GM18861 (cell line): ENCODE data around the gene TLE6.
"Not testable (repeated sequence)": the region's sequence is repeated elsewhere in the genome, so short reads cannot be mapped to it uniquely, and the experiment has no call there.

Source experiments
- ATAC-seq: cut with Tn5 transposase; IDR thresholded peaks from one replicate; pipeline ENCODE4 v1.9.1; 2021; ENCODE audit not compliant: unreplicated experiment

Gene TLE6

GRCh38 chr19:2977001-2977745 lies at the start of gene TLE6:
Gene TLE6, plus strand, starts transcription at chr19:2977564. Its CDS starts 670 bp downstream, at chr19:2978234.
- ATAC-seq = peak; percentile 85

GRCh38 chr19:2933490-2933910 lies 43.9 kb upstream of the TLE6 start:
- ATAC-seq = no peak

GRCh38 chr19:2935863-2936262 lies 41.5 kb upstream of the TLE6 start:
- not testable (repeated sequence) for ATAC-seq

GRCh38 chr19:2942928-2943640 lies 34.3 kb upstream of the TLE6 start:
- ATAC-seq = no peak

- peak; percentile 11 for ATAC-seq
Observed at GRCh38 chr19:2944403-2944774, 33.0 kb upstream of the TLE6 start.

- peak; percentile 87 for ATAC-seq
Observed at GRCh38 chr19:2944775-2945574, 32.4 kb upstream of the TLE6 start, which contains the start of gene ZNF77. Gene ZNF77, minus strand, starts transcription at chr19:2944971. Its CDS starts 131 bp downstream, at chr19:2944840.

GRCh38 chr19:2945575-2946184 lies 31.7 kb upstream of the TLE6 start:
- ATAC-seq = no peak

- ATAC-seq = no peak
Observed at GRCh38 chr19:2949939-2950285, 27.5 kb upstream of the TLE6 start.

- peak; percentile 91 for ATAC-seq
Observed at GRCh38 chr19:2950286-2951124, 26.9 kb upstream of the TLE6 start.

- no peak for ATAC-seq
Observed at GRCh38 chr19:2952953-2953481, 24.3 kb upstream of the TLE6 start.

GRCh38 chr19:2957160-2957559 lies 20.2 kb upstream of the TLE6 start:
- no peak for ATAC-seq

- no peak for ATAC-seq
Observed at GRCh38 chr19:2960120-2960519, 17.2 kb upstream of the TLE6 start.

- no peak for ATAC-seq
Observed at GRCh38 chr19:2962018-2962670, 15.2 kb upstream of the TLE6 start.

GRCh38 chr19:2963122-2963521 lies 14.2 kb upstream of the TLE6 start:
- no peak for ATAC-seq

GRCh38 chr19:2963631-2964030 lies 13.7 kb upstream of the TLE6 start:
- ATAC-seq = not testable (repeated sequence)

- no peak for ATAC-seq
Observed at GRCh38 chr19:2964874-2965273, 12.5 kb upstream of the TLE6 start.

GRCh38 chr19:2967972-2968371 lies 9.4 kb upstream of the TLE6 start:
- ATAC-seq = no peak

- ATAC-seq = no peak
Observed at GRCh38 chr19:2969104-2969504, 8.3 kb upstream of the TLE6 start.

- no peak for ATAC-seq
Observed at GRCh38 chr19:2970201-2970835, 7.0 kb upstream of the TLE6 start.
